ENCODE data around the gene SUSD3. TPM values are rescaled to one million over a fixed set of nuclear protein-coding genes. Genes with fewer than 3 reads are reported as not detected.

Gene SUSD3
- total and polyA plus RNA-seq, 2 of the 8 experiments (the other 6 are each of a cell fraction or from before 2014, with no cell fraction given), result 5.5 to 35.4 TPM

DNA sequence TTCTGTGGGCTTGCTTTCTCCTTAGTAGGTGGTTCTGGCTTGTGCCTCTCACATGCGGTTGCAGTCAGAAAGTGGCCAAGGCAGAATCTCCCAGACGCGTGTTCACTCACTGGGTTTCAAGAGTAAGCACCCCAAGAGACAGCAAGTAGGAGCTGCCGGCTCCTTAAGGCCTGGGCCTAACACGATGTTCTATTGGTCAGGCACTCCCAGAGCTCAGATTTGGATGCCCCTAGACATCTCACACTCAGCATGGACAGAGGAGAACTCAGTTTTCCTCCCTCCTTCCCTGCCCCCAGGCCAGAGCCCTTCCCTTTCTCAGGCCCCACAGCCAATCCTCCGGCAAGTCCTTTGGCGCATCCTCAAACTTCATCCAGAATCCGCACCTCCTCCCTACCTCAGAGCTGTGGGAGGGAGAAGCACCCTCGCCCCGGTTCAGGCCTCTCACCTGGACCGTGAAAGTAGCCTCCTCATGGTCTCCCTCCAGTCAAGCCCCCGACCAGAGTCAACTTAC lies 31.0 kb downstream of the SUSD3 start (continued):
- TF ChIP-seq, protein P1, sequence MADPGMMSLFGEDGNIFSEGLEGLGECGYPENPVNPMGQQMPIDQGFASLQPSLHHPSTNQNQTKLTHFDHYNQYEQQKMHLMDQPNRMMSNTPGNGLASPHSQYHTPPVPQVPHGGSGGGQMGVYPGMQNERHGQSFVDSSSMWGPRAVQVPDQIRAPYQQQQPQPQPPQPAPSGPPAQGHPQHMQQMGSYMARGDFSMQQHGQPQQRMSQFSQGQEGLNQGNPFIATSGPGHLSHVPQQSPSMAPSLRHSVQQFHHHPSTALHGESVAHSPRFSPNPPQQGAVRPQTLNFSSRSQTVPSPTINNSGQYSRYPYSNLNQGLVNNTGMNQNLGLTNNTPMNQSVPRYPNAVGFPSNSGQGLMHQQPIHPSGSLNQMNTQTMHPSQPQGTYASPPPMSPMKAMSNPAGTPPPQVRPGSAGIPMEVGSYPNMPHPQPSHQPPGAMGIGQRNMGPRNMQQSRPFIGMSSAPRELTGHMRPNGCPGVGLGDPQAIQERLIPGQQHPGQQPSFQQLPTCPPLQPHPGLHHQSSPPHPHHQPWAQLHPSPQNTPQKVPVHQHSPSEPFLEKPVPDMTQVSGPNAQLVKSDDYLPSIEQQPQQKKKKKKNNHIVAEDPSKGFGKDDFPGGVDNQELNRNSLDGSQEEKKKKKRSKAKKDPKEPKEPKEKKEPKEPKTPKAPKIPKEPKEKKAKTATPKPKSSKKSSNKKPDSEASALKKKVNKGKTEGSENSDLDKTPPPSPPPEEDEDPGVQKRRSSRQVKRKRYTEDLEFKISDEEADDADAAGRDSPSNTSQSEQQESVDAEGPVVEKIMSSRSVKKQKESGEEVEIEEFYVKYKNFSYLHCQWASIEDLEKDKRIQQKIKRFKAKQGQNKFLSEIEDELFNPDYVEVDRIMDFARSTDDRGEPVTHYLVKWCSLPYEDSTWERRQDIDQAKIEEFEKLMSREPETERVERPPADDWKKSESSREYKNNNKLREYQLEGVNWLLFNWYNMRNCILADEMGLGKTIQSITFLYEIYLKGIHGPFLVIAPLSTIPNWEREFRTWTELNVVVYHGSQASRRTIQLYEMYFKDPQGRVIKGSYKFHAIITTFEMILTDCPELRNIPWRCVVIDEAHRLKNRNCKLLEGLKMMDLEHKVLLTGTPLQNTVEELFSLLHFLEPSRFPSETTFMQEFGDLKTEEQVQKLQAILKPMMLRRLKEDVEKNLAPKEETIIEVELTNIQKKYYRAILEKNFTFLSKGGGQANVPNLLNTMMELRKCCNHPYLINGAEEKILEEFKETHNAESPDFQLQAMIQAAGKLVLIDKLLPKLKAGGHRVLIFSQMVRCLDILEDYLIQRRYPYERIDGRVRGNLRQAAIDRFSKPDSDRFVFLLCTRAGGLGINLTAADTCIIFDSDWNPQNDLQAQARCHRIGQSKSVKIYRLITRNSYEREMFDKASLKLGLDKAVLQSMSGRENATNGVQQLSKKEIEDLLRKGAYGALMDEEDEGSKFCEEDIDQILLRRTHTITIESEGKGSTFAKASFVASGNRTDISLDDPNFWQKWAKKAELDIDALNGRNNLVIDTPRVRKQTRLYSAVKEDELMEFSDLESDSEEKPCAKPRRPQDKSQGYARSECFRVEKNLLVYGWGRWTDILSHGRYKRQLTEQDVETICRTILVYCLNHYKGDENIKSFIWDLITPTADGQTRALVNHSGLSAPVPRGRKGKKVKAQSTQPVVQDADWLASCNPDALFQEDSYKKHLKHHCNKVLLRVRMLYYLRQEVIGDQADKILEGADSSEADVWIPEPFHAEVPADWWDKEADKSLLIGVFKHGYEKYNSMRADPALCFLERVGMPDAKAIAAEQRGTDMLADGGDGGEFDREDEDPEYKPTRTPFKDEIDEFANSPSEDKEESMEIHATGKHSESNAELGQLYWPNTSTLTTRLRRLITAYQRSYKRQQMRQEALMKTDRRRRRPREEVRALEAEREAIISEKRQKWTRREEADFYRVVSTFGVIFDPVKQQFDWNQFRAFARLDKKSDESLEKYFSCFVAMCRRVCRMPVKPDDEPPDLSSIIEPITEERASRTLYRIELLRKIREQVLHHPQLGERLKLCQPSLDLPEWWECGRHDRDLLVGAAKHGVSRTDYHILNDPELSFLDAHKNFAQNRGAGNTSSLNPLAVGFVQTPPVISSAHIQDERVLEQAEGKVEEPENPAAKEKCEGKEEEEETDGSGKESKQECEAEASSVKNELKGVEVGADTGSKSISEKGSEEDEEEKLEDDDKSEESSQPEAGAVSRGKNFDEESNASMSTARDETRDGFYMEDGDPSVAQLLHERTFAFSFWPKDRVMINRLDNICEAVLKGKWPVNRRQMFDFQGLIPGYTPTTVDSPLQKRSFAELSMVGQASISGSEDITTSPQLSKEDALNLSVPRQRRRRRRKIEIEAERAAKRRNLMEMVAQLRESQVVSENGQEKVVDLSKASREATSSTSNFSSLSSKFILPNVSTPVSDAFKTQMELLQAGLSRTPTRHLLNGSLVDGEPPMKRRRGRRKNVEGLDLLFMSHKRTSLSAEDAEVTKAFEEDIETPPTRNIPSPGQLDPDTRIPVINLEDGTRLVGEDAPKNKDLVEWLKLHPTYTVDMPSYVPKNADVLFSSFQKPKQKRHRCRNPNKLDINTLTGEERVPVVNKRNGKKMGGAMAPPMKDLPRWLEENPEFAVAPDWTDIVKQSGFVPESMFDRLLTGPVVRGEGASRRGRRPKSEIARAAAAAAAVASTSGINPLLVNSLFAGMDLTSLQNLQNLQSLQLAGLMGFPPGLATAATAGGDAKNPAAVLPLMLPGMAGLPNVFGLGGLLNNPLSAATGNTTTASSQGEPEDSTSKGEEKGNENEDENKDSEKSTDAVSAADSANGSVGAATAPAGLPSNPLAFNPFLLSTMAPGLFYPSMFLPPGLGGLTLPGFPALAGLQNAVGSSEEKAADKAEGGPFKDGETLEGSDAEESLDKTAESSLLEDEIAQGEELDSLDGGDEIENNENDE (IDR thresholded peaks at IDR 0.05; ENCODE audit: insufficient replicate concordance, low read length), result no peak
- TF ChIP-seq KDM5A (IDR thresholded peaks at IDR 0.05; ENCODE audit: low read length) (no peak), SAP30 (IDR thresholded peaks at IDR 0.05; ENCODE audit: insufficient read depth, insufficient replicate concordance, low read length) (no peak), BACH1 (IDR thresholded peaks at IDR 0.05; ENCODE audit: low read length) (no peak), POLR2AphosphoS5 (IDR thresholded peaks at IDR 0.05; ENCODE audit: low read depth, low read length) (no peak)
- TF ChIP-seq, protein P2, sequence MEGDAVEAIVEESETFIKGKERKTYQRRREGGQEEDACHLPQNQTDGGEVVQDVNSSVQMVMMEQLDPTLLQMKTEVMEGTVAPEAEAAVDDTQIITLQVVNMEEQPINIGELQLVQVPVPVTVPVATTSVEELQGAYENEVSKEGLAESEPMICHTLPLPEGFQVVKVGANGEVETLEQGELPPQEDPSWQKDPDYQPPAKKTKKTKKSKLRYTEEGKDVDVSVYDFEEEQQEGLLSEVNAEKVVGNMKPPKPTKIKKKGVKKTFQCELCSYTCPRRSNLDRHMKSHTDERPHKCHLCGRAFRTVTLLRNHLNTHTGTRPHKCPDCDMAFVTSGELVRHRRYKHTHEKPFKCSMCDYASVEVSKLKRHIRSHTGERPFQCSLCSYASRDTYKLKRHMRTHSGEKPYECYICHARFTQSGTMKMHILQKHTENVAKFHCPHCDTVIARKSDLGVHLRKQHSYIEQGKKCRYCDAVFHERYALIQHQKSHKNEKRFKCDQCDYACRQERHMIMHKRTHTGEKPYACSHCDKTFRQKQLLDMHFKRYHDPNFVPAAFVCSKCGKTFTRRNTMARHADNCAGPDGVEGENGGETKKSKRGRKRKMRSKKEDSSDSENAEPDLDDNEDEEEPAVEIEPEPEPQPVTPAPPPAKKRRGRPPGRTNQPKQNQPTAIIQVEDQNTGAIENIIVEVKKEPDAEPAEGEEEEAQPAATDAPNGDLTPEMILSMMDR (IDR thresholded peaks at IDR 0.05; ENCODE audit: control extremely low read depth in 1 of 3, insufficient read depth in 1 of 3, low read depth in 1 of 3, low read length in 3 of 3), result no peak

Measured in H1 (cell line).